Activated CD8-positive, alpha-beta memory T cell treated with anti-CD3 and anti-CD28 coated beads for 36 hours (primary cell): ENCODE data around the gene SYTL3. TPM values are rescaled to one million over a fixed set of nuclear protein-coding genes. Genes with fewer than 3 reads are reported as not detected.

Source experiments
- CTCF ChIA-PET: fragments of 350-600 bp; sonication (Branson Sonifier 250); formaldehyde crosslinking; loops from one replicate; lab custom pipeline; 2021; ENCODE audit warnings: antibody characterized with exemption; lab: Charles Lee
- POLR2A ChIA-PET: fragments of 350-600 bp; sonication (Branson Sonifier 250); formaldehyde crosslinking; loops from one replicate; lab custom pipeline; 2021; ENCODE audit warnings: antibody characterized with exemption; lab: Charles Lee
- total RNA-seq, 2 experiments: library from RNA; stranded (reverse); gene quantifications; one replicate each; pipeline ENCODE4 v1.2.3, GENCODE V29; 2021

SYTL3 gene
- total RNA-seq, 2 experiments from 2014 or later: 119 to 124 TPM

DNA sequence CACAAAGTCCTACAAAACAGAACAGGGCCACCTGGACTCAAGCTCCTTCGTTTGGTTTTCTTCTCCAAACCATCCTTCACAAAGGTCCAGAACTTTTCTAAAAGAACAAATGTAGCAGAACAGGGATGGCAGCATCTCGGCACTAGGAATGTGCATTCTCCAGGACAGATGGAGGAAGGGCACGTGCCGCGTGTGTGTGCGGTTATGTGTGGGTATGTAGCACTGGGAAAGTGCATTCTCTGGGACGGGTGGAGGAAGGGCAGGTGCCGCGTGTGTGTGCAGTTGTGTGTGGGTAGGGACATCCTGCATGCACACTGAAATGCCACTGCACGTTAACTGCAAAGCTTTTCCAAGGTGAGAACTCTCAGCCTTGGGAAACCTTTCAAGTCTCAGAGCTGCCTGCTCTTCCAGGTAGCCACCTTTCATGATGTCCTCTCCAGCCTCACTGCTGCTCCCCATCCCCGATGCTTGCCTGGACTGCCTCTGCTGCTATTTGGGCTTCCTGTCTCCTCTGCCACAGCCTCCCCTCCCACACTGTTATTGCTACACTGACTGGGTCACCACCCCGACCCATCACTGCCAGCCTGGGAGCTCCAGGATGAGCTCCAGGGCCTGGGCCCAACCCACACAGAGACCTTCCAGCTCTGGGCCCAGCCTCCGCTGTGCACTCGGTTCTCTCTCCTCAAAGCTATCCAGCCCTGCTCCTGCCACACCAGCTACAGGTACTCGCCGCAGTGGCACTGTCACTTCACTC, 121.7 kb downstream of the SYTL3 start:
- POLR2A ChIA-PET: interaction anchor here (0.8 kb wide), 1 partner anchor 28 kb away, joined by 5 read pairs; no protein-coding TSS in a partner anchor
- CTCF ChIA-PET: no interaction called here

DNA sequence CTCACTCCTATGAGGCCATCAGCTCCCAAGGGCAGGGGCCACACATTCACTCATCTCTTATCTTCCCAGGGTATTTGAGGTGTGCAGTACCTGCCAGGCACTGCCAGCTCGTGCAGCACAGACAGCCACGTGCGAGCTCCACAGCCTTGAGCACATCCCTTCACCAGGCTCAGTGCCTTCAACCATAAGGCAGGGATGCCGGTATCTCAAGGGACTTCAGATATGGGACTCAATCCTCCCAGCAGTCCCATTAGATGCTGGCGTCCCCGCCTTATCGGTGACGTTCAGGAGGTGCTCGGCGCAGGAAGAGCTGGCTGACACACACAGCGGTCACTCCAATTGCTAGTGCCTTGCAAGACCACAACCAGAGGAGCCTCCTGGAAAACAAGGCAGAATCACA, 122.3 kb downstream of the SYTL3 start:
- ChIA-PET CTCF (no interaction called here), POLR2A (interaction anchor here (0.8 kb wide), 1 partner anchor 29 kb away, joined by 5 read pairs; no protein-coding TSS in a partner anchor)

DNA sequence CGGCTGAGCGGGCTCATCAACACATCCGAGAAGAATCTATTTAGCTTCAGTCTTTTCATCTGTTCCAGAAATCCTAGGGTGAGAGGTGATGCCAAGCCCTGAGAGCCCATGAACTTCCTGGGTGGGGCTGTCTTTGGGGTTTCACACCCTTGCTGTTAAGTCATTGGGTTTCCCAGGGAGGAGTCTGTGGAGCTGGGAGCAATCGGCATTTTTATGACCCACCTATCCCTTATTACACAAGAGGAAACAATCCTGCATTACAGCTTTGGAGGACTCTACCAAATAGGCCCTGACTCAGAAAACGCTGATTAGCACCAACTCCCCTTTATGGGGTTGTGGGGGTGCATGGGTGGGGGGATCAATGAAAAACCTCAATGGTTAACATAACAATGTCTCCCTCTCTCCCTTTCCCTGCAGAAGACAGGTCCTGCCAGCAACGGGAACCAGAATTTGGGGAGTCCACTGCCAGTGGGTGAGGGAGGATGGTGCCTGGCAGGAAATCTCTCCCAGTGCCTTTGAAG, 123.1 kb downstream of the SYTL3 start:
- ChIA-PET POLR2A (no interaction called here), CTCF (no interaction called here)

DNA sequence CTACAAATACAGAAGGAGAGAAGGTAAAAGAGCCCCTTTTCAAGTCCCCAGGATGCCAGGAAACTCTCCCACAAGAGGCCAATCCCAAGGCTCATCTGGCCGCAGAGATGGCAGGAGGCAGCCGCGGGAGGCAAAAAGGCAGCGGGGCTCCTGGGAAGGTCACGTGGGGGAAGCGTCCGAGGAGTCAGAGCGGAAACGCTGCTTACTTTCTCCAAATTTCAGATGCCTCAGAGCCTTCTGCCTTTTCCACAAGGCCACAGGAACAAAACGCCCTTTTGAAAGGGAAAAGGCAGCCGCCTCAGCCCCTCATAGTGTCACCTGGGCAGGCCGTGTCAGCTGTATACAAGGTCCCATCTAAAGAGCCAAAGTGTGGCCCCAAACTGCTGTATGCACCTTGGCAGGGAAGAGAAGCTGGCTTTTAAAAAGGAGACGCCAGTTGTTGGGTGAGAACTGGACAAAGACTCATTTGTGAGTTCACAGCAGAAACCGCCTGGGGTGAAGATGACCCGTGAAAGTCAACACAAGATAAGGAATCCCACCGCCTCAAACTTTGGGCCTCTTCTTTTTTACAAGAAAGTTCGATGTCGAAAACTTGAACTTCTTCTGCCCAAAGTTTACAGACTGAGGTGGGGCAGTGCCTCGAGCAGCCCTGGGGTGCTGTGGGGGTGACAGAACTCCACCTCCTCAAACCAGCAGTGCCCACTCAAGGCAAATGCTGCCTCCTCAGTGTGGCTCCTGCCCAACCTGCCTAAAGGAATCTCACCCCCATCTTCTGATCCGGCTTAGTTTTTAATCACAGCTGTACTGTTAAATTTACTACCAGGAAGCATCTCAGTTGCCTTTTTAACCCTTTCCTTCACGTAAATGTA, 124.0 kb downstream of the SYTL3 start:
- ChIA-PET CTCF (no interaction called here), POLR2A (no interaction called here)

DNA sequence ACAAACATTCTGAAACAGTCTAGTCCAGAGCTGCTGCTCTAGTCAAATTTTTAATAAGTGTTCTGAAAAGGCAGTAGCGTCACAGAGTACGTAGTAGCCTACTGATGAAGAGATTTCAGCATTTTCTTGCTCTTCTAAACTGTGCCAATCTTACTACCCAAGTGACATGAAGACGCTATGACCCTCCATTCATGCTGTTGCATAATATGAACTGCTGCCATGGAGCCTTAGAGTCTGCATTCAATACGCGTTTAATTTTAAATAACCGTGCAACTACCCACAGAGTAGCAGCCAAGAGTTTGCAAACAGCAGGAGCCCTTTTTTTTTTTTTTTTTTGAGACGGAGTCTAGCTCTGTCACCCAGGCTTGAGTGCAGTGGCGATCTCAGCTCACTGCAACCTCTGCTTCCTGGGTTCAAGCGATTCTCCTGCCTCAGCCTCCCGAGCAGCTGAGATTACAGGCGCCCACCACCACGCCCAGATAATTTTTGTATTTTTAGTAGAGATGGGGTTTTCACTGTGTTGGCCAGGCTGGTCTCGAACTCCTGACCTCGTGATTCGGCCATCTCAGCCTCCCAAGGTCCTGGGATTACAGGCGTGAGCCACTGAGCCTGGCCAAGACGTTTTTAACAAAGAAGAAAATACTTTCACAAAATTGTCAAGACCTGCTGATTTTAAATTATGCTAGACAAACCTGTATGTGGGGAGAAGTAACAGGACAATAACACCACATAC, 125.0 kb downstream of the SYTL3 start:
- CTCF ChIA-PET: no interaction called here
- POLR2A ChIA-PET: interaction anchor here (0.6 kb wide), 2 partner anchors 42 to 563 kb away, joined by 4 to 5 read pairs; no protein-coding TSS in a partner anchor

DNA sequence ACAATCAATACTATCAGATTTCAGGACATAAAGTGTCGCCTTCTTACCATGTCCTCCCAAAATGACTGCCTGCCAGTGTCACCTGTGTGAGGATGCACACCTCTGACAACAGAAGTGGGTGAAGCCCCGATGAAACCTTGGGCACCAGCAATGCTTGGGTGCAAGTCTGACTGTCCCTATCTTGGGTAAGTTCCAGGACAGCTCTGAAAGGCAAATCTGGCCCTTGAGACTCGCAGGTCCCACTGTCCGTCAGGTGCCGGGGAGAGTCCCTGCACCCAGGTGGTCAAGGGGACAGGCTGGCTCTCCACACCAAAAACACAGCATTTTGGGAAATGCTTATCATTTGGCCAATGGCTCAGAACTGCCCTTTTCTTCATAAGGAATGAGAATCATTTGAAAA, 126.0 kb downstream of the SYTL3 start:
- CTCF ChIA-PET: interaction anchor here (0.6 kb wide), 1 partner anchor 23 kb away, joined by 9 read pairs; no protein-coding TSS in a partner anchor

DNA sequence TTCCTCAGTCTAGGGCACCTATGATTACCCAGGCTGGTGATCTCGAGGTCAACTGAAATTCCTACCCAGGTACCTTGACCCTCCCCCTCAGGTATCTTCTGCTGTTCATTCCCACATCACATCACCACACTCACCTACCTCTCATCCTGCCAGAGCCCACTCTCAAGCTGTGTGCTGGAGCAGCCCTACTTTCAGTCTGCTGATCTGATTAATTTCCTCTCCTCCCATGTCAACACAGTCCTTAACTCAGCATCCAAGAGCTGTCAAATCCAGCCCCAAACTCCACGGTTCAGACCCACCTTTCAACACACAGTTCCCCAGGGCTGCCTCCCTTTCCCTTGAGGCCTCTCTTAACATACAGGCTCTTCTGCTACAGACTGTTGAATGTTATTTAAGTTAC, 126.9 kb downstream of the SYTL3 start:
- CTCF ChIA-PET: no interaction called here
- POLR2A ChIA-PET: no interaction called here

More for the DNA sequence above, 126.0 kb downstream of the SYTL3 start:
- POLR2A ChIA-PET: interaction anchor here (0.6 kb wide), 1 partner anchor 564 kb away, joined by 4 read pairs; no protein-coding TSS in a partner anchor

DNA sequence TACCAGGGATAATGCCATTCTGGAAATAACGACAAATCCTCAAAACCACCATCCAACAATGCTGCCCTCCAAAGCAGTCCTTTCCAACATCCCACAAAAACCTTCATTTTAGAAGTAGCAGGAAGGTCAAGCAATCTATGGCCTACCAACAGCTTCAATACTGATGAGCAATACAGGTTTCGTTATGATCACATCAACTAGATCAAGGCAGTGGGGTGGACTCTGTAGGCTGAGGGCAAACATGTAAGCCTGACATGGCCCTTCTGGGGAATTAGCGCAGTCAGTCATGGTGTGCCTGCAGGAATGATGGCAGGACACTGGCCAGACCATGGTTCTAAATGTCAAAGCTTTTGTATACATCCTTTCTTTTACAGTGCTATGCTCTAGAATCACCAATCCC, 127.7 kb downstream of the SYTL3 start:
- ChIA-PET CTCF (no interaction called here), POLR2A (no interaction called here)

DNA sequence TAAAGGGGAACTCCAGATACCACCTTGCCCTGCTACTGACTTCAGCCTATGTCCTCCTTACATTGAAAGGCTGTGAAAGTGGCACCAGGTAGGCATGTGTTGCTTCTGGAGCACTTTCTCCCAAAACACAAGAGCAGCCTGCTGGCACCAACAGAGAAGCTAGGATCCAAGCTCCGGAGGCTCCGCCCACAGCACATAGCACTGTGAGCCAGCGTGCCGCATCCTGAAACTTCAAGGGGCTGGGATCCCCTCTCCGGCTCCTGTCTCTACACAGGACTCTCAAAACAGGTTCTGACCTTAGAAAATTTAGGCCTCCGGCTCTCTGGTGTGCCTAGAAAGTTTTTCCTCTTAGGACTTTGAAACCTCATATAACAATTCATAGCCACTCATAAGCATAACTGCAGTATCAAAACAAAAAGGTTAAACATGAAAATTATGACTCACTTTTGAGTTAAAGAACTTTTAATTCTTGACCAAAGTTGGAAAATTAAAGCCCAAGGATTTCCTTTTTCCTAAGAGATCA, 128.2 kb downstream of the SYTL3 start:
- POLR2A ChIA-PET: no interaction called here
- CTCF ChIA-PET: no interaction called here

DNA sequence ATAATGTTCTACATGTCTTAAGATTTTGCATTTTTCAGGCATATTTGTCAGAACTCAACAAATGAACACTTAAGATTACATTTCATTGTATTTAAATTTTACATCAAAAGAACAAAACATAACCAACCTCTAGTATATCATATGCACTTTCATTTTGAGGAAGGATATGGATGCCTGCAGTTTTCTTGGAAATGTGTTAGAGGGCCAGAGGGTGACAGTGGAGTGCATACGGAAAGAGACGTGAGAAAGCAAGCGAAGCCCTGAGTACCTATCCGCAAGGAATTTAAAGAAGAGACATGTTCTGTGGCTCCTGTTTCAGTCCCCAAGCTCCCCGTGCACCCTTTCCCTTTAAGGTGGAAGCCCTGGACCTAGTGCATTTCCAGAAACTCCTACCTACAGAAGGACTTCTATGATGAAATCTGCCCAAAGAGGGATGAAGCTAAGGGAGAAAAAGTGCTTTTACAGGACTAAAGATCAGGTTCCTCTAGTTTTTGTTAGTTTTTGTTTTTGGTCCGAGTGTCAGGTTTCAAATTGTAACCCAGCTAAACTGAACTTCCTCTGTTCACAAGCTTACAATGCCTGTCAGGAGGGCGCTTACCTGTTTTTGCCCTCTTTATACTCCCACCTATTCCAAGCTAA, 130.5 kb downstream of the SYTL3 start:
- CTCF ChIA-PET: interaction anchor here (0.6 to 1.3 kb wide), 5 partner anchors 13 to 367 kb away, joined by 3 to 4 read pairs (median 3); partner anchors contain the start of gene EZR
- POLR2A ChIA-PET: no interaction called here

DNA sequence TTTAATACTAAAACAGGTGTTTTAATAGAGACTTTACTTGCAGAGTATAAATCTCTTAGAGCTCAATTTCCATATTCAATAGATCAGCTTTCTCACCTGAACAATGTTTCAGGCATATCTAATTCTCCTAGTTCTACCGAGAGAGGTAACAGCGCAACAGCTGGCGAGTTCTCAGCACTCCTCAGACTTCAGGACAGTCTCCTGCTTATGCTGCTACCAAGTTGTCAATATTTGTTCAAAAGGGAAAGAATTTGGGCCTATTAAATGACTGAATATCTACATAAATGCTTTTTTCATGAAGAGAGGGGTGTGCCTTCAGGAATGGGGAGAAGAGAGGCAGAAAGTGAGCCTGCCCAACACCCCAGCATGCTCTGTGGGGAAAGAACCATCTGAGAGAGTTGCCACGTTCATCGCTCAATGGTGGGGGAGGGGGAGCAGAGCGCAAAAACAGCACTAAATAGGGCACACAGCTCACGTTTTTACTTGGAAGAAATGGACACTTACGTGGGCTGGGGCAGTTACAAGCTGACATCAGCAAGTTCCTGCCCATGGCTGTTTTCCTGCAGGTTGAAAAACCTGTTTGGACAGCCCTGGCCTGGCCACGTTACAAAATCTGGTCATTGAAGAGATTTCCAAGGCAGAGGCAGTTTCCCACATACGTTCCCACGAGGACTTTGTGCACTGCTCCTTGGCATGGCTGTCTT, 131.3 kb downstream of the SYTL3 start:
- POLR2A ChIA-PET: interaction anchor here (0.6 kb wide), 1 partner anchor 12 kb away, joined by 3 read pairs; no protein-coding TSS in a partner anchor

DNA sequence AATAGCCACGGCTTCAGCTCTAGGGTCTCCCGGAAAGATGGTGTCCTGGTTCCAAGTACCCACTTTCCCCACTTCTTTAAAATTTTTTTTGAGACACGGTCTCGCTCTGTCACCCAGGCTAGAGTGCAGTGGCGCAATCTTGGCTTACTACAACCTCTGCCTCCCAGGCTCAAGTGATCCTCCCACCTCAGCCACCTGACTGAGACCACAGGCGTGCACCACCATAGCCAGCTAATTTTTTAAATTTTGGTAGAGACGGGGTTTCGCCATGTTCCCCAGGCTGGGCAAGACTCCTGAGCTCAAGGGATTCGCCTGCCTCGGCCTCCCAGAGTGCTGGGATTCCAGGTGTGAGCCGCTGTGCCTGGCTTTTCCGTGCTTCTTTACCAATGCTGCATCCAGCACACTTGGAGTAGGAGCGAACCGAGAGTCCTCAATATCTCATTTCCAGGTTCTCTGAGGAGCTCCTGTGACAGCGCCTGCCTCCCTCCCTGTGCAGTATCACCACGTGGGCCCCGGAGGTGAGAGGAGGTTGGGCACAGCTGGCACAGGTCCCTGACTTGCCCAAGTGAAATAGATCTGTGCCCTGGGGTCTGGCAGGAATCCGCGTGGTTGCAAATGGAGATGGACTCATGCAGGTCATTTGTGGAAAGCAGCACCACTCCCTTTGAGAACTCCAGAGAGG, 132.0 kb downstream of the SYTL3 start:
- POLR2A ChIA-PET: interaction anchor here (0.6 kb wide), 1 partner anchor 11 kb away, joined by 3 read pairs; no protein-coding TSS in a partner anchor

More for the DNA sequence above, 131.3 kb downstream of the SYTL3 start:
- CTCF ChIA-PET: interaction anchor here (0.6 to 1.3 kb wide), 3 partner anchors 12 to 32 kb away, joined by 3 to 4 read pairs (median 3); no protein-coding TSS in a partner anchor

DNA sequence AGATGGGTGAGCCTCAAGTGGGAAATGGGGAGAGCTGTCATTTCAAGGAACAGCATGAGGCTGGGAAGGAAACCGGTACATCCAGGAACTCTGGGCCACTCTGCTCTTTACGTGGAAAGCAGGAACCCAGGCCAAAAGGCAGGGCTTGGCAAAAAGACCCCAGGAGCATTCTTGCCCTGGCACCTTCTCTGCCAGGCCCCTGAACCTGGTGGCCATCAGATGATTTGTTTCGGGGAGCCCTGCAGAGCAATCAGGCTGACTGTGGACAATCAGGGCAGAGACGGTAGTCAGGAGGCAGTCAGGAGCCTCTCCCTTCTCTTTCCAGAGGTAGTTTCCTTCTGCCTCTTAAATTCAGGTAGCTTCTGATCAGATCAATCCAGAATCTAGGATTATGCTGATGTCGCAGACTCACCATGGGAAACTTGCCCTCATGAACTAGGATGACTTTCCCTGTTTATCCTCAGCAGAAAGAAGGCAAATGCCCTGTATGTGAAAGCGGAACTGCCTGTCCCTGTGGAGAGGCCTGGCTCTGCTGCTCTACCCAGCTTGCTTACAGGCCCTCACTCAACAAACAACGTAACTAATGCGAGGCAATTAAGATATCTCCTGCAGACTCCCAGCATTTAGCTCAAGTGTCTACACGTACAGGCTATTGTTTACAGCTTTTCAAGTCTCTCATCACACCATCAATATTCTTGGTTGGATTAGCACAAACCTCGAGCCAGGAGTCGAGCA, 132.7 kb downstream of the SYTL3 start:
- POLR2A ChIA-PET: no interaction called here

More for the DNA sequence above, 132.0 kb downstream of the SYTL3 start:
- CTCF ChIA-PET: interaction anchor here (1.3 kb wide), 1 partner anchor 32 kb away, joined by 4 read pairs; no protein-coding TSS in a partner anchor

DNA sequence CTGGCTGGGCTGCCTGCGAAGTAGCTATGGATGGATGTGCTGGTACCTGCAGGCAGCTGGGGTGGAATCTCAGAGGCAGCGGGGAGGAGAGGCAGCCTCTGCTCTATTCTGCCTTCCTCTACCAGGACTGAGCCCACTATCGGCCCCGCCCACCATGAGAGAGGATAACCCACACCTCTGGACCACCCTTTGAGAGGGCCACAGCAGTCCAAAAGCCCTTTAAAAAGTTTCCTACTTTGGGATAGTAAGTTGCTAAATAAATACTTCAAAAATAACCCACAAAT, 133.3 kb downstream of the SYTL3 start:
- ChIA-PET CTCF (no interaction called here), POLR2A (no interaction called here)

More for the DNA sequence above, 132.7 kb downstream of the SYTL3 start:
- CTCF ChIA-PET: no interaction called here

DNA sequence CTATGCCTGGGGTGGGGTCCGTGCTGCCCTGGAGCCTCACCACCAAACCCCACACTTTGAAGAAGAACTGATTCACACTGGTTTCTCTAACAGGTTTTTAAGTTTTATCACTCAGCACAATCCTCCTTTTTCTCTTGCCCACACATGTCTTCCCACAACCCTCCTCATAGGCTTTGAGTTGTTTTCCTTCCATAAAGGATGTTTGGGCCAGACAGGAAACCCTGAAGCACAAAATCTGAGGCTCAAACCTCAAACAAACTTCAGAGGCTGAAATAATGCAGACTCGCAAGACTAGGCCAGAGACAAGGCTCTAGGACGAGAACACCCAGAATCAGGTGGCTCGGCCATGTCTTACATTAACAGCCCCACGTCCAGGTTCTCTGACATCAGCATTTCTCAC, 134.0 kb downstream of the SYTL3 start:
- CTCF ChIA-PET: no interaction called here

DNA sequence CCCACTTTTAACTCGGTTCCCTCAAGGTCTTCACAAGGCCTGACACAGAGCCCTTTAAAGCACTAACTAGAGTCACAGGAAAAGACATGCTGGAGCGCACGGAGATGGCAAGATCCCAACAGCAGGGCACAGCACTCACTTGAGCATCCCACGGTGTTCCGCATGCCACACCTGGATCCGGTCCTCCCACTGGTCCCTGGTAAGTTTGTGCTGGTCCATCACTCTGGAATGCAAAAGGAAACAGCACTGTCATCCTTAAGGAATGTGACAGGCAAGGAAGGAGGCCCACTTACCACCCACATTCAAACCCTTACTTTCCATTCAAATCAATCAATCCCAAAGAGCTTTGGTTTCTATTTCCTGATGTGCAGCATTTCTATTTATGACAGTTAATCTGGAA, 134.7 kb downstream of the SYTL3 start:
- ChIA-PET CTCF (no interaction called here), POLR2A (no interaction called here)

More for the DNA sequence above, 134.0 kb downstream of the SYTL3 start:
- POLR2A ChIA-PET: no interaction called here
